ENCODE data around the gene HS6ST1. TPM values are rescaled to one million over a fixed set of nuclear protein-coding genes. Genes with fewer than 3 reads are reported as not detected.

The HS6ST1 gene
- total RNA-seq, 1 experiment from 2014 or later, result 102 TPM

DNA sequence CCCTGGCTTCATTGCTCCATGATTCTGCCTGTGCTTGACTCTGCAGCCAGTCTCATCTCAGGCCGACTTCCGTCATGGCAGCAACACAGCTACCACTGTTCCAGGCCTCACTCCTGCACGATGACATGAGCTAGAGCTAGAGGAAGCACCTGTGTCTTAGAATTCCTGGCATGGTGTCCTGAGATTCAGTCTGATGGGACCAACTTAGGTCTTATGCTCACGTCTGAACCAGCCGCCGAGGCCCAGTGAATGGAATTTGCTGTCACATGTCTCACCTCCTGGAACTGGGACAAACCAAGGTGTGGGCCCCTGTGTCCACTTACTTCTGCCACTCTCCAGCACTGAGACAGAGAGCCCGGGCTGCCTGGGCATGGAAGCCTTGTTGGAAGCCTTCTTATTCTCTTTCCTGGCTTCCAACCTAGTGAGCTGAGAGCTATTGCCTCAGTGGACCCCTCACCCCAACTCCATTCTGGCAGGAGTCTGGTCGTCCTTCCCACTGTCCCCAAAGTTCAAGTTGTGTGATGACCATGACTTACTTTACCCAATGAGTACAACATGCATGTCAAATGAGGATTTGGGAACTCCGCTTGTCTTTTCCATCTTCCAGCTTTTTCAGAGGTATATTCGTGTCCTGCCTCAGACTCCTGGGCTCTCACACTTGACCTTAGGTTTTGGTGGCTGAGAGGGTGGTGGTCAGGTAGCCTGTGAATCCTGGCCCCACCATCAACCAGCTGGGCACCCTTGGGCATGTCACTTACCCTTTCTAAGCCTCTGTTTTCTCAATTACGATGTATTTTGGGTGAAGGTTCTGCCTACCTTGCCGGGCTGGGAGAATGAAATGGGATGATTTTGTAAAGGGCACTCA is 39.1 kb upstream of the HS6ST1 start:
- Histone ChIP-seq H3K27me3 (ENCODE audit: control insufficient read depth, insufficient read depth, low read length) (no peaks in the 10 kb centered on the region), H3K4me3 (ENCODE audit: insufficient read depth, low read depth, low read length) (no peak overlapping the region), H3K36me3 (replicated peaks; ENCODE audit: control insufficient read depth, insufficient read depth, low read length) (no peaks in the 10 kb centered on the region)
- DNase-seq, result no peak

DNA sequence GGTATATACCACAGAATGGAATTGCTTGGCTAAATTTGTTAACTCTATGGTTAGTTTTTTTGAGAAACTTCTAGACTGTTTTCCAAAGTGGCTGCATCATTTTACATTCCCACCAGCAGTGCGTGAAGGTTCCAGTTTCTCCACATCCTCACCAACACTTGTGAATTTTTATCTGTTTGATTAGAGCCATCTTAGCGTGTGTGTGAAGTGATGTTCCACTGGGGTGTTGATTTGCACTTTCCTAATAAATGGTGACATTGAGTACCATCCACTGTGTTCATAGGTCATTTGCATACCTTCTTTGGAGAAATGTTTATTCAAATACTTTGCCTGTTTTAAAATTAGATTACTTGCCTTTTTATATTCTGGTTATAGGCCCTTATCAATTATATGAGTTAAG is 37.5 kb upstream of the HS6ST1 start:
- Histone ChIP-seq H3K36me3 (replicated peaks; ENCODE audit: control insufficient read depth, insufficient read depth, low read length) (no peaks in the 10 kb centered on the region), H3K4me3 (ENCODE audit: insufficient read depth, low read depth, low read length) (no peak overlapping the region), H3K27me3 (ENCODE audit: control insufficient read depth, insufficient read depth, low read length) (no peaks in the 10 kb centered on the region)
- no peak for DNase-seq

DNA sequence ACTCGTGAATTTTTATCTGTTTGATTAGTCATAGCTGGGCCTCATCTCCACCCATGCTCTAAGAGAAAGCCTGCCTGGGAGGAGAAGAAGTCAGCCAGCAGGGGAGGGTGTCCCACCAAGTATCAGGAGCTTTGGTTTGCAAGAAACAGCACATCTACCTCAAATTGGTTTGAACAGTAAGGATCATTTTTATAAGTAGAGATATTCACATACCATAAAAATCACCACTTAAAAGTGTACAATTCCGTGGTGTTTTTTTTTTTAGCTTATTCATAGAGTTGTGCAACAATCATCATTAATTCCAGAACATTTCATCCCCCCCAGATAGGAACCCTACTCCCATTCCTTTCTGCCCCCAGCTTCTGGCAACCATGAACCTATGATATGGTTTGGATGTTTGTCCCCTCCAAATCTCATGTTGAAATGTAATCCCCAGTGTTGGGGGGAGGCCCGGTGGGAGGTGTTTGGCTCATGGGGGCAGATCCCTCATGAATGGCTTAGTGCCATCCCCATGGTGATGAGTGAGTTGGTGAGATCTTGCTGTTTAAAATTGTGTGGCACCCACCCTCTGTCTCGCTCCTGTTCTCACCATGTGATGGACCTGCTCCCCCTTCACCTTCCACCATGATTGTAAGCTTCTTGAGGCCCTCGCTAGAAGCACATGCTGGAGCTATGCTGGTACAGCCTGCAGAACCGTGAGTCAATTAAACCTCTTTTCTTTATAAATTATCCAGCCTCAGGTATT is 36.2 kb upstream of the HS6ST1 start:
- no peaks in the 10 kb centered on the region for H3K36me3 ChIP-seq (replicated peaks; ENCODE audit: control insufficient read depth, insufficient read depth, low read length)
- no peak for DNase-seq
- H3K27me3 ChIP-seq (ENCODE audit: control insufficient read depth, insufficient read depth, low read length), result no peaks in the 10 kb centered on the region
- H3K4me3 ChIP-seq (ENCODE audit: insufficient read depth, low read depth, low read length), result no peak overlapping the region

- Histone ChIP-seq H3K27me3 (ENCODE audit: control insufficient read depth, insufficient read depth, low read length) (no peaks in the 10 kb centered on the region), H3K36me3 (replicated peaks; ENCODE audit: control insufficient read depth, insufficient read depth, low read length) (no peaks in the 10 kb centered on the region), H3K4me3 (ENCODE audit: insufficient read depth, low read depth, low read length) (no peak overlapping the region)
- DNase-seq, result no peak
Measured at GRCh38 chr2:128354161-128354560, 35.5 kb upstream of the HS6ST1 start.

GRCh38 chr2:128350736-128351135 is 32.1 kb upstream of the HS6ST1 start:
- Histone ChIP-seq H3K36me3 (replicated peaks; ENCODE audit: control insufficient read depth, insufficient read depth, low read length) (no peaks in the 10 kb centered on the region), H3K4me3 (ENCODE audit: insufficient read depth, low read depth, low read length) (no peak overlapping the region), H3K27me3 (ENCODE audit: control insufficient read depth, insufficient read depth, low read length) (no peaks in the 10 kb centered on the region)
- no peak for DNase-seq

DNA sequence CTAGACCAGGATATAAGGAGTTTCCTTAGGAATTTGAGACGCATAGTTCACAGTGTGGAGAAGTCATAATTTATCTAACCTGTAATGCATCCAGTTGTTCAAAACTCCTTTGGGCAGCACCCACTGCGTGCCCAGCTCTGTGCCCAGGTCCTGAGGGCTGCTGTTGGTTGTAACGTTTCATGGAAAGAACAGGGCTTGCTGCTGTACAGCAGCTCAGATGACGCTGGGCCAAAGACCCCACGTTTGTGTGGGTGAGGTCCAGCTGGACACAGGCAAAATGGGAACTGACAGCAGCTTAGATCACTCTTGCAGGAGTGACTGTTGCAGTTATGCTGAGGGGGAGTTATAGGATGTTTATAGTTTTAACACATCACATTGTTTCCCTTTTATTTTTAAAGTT is 30.0 kb upstream of the HS6ST1 start:
- no peaks in the 10 kb centered on the region for H3K36me3 ChIP-seq (replicated peaks; ENCODE audit: control insufficient read depth, insufficient read depth, low read length)
- no peaks in the 10 kb centered on the region for H3K27me3 ChIP-seq (ENCODE audit: control insufficient read depth, insufficient read depth, low read length)
- DNase-seq, result no peak
- H3K4me3 ChIP-seq (ENCODE audit: insufficient read depth, low read depth, low read length), result no peak overlapping the region

GRCh38 chr2:128347701-128348539 is 29.3 kb upstream of the HS6ST1 start:
- Histone ChIP-seq H3K36me3 (replicated peaks; ENCODE audit: control insufficient read depth, insufficient read depth, low read length) (no peaks in the 10 kb centered on the region), H3K4me3 (ENCODE audit: insufficient read depth, low read depth, low read length) (no peak overlapping the region), H3K27me3 (ENCODE audit: control insufficient read depth, insufficient read depth, low read length) (no peaks in the 10 kb centered on the region)
- DNase-seq, result peak; percentile 70

DNA sequence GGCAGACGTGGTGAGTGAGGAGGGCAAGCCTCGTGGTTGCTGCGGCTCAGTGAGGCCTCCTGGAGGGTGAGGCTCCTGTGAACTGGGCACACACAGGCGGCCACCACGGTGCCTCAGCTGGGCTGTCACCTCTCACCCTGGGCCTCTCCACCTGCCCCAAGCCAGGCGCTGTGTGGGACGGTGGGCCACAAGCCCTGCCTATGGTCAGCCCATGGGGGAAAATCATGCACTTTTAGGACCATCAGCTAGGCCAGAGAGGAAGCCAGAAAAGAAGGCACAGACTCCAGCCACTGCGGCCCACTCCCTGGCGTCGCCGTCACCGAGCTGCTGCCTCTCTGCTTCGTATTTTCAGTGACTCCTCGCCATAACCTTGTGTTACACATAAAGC is 28.5 kb upstream of the HS6ST1 start:
- DNase-seq, result peak; percentile 43
- H3K27me3 ChIP-seq (ENCODE audit: control insufficient read depth, insufficient read depth, low read length), result no peaks in the 10 kb centered on the region
- no peak overlapping the region for H3K4me3 ChIP-seq (ENCODE audit: insufficient read depth, low read depth, low read length)
- H3K36me3 ChIP-seq (replicated peaks; ENCODE audit: control insufficient read depth, insufficient read depth, low read length), result no peaks in the 10 kb centered on the region

GRCh38 chr2:128346291-128347170 is 27.9 kb upstream of the HS6ST1 start:
- Histone ChIP-seq H3K36me3 (replicated peaks; ENCODE audit: control insufficient read depth, insufficient read depth, low read length) (no peaks in the 10 kb centered on the region), H3K4me3 (ENCODE audit: insufficient read depth, low read depth, low read length) (no peak overlapping the region), H3K27me3 (ENCODE audit: control insufficient read depth, insufficient read depth, low read length) (no peaks in the 10 kb centered on the region)
- peak; percentile 54 for DNase-seq

DNA sequence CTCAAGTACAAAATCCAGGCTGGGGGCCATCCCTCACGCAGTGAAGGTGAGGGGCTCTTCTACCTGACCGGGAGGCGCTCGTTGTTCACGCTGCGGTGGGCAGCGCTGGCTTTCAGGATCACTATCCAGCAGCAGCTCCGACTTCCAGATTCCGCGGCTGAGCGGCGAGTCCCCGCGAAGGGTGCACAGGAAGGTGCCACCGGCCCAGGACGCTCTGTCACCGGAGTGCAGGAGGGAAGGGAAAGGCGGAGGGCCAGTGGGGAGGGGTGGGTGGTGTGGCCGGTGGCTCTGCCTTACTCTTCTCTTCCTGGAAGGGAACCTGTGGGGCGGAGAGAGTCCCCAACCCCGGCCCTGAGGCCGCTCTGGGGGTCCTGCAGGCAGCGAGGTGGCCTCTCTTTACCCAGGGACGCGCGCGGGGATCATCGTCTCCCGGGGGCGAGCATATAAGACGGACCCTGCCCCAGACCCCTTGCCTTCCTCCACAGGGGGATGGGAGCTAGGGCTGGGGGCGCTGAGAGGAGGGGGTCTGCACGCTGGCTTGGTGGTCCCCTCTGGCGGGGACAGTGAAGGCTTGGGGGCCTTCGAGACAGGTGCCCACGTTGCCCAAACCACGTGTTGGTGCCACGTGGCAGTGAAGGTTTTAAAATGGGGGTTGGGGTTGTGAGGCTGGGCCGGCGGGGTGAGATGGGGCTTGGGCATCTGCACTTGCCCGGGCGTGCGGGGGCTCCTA is 26.9 kb upstream of the HS6ST1 start:
- Histone ChIP-seq H3K27me3 (ENCODE audit: control insufficient read depth, insufficient read depth, low read length) (no peaks in the 10 kb centered on the region), H3K4me3 (ENCODE audit: insufficient read depth, low read depth, low read length) (no peak overlapping the region), H3K36me3 (replicated peaks; ENCODE audit: control insufficient read depth, insufficient read depth, low read length) (no peaks in the 10 kb centered on the region)
- DNase-seq, result peak; percentile 45

- no peak for DNase-seq
Measured at GRCh38 chr2:128344101-128344500, 25.4 kb upstream of the HS6ST1 start.

GRCh38 chr2:128343459-128343858 is 24.8 kb upstream of the HS6ST1 start:
- H3K27me3 ChIP-seq (ENCODE audit: control insufficient read depth, insufficient read depth, low read length), result no peaks in the 10 kb centered on the region
- no peaks in the 10 kb centered on the region for H3K36me3 ChIP-seq (replicated peaks; ENCODE audit: control insufficient read depth, insufficient read depth, low read length)
- DNase-seq, result no peak
- H3K4me3 ChIP-seq (ENCODE audit: insufficient read depth, low read depth, low read length), result no peak overlapping the region

More at GRCh38 chr2:128344101-128344500, 25.4 kb upstream of the HS6ST1 start:
- Histone ChIP-seq H3K27me3 (ENCODE audit: control insufficient read depth, insufficient read depth, low read length) (no peaks in the 10 kb centered on the region), H3K4me3 (ENCODE audit: insufficient read depth, low read depth, low read length) (no peak overlapping the region), H3K36me3 (replicated peaks; ENCODE audit: control insufficient read depth, insufficient read depth, low read length) (no peaks in the 10 kb centered on the region)

- no peak overlapping the region for H3K4me3 ChIP-seq (ENCODE audit: insufficient read depth, low read depth, low read length)
- DNase-seq, result no peak
- H3K27me3 ChIP-seq (ENCODE audit: control insufficient read depth, insufficient read depth, low read length), result no peaks in the 10 kb centered on the region
- H3K36me3 ChIP-seq (replicated peaks; ENCODE audit: control insufficient read depth, insufficient read depth, low read length), result no peaks in the 10 kb centered on the region
Measured at GRCh38 chr2:128342550-128342949, 23.9 kb upstream of the HS6ST1 start.

Data from H7 (cell line).